ENCODE results near the gene PRPF40B.
"Not testable (repeated sequence)": the region's sequence is repeated elsewhere in the genome, so short reads cannot be mapped to it uniquely, and the experiment has no call there.

Gene PRPF40B

GRCh38 chr12:49585477-49586459, 37.6 kb upstream of the PRPF40B start:
- Histone ChIP-seq H3K36me3 (ENCODE audit: control insufficient read depth in 5 of 5, insufficient read depth in 5 of 5, low read length in 5 of 5) (peaks cover 0 to 12% (median 8%) of the 10 kb centered on the region in 5 donors), H3K9ac (ENCODE audit: low read length in 5 of 5) (no peak overlapping the region), H3K9me3 (ENCODE audit: control insufficient read depth in 5 of 5, low read length in 5 of 5) (no peaks in the 10 kb centered on the region), H3K27me3 (ENCODE audit: control insufficient read depth in 5 of 5, insufficient read depth in 4 of 5, low read length in 5 of 5) (no peaks in the 10 kb centered on the region), H3K27ac (ENCODE audit: low read depth, low read length) (no peak overlapping the region), H3K4me3 (ENCODE audit: low read depth in 1 of 5, low read length in 5 of 5) (no peak overlapping the region), H3K4me1 (ENCODE audit: control insufficient read depth in 5 of 5, insufficient read depth in 5 of 5, low read length in 5 of 5) (peaks cover 4 to 48% (median 30%) of the 10 kb centered on the region in 5 donors)

GRCh38 chr12:49587174-49587908, 36.0 kb upstream of the PRPF40B start:
- Histone ChIP-seq H3K36me3 (ENCODE audit: control insufficient read depth in 5 of 5, insufficient read depth in 5 of 5, low read length in 5 of 5) (peaks cover 0 to 12% (median 8%) of the 10 kb centered on the region in 5 donors), H3K27ac (ENCODE audit: low read depth, low read length) (no peak overlapping the region), H3K27me3 (ENCODE audit: control insufficient read depth in 5 of 5, insufficient read depth in 4 of 5, low read length in 5 of 5) (no peaks in the 10 kb centered on the region)

GRCh38 chr12:49588281-49588680, 35.1 kb upstream of the PRPF40B start:
- H3K36me3 ChIP-seq (ENCODE audit: control insufficient read depth in 5 of 5, insufficient read depth in 5 of 5, low read length in 5 of 5) = peaks cover 0 to 12% (median 8%) of the 10 kb centered on the region in 5 donors

More at GRCh38 chr12:49587174-49587908, 36.0 kb upstream of the PRPF40B start:
- Histone ChIP-seq H3K9me3 (ENCODE audit: control insufficient read depth in 5 of 5, low read length in 5 of 5) (no peaks in the 10 kb centered on the region), H3K9ac (ENCODE audit: low read length in 5 of 5) (no peak overlapping the region), H3K4me1 (ENCODE audit: control insufficient read depth in 5 of 5, insufficient read depth in 5 of 5, low read length in 5 of 5) (peaks cover 4 to 42% (median 25%) of the 10 kb centered on the region in 5 donors), H3K4me3 (ENCODE audit: low read depth in 1 of 5, low read length in 5 of 5) (no peak overlapping the region)

GRCh38 chr12:49588721-49589516, 34.4 kb upstream of the PRPF40B start:
- Histone ChIP-seq H3K27ac (ENCODE audit: low read depth, low read length) (no peak overlapping the region), H3K9ac (ENCODE audit: low read length in 5 of 5) (peak overlapping the region in 1 of 5 donors; percentile 53), H3K4me1 (ENCODE audit: control insufficient read depth in 5 of 5, insufficient read depth in 5 of 5, low read length in 5 of 5) (peaks cover 4 to 27% (median 13%) of the 10 kb centered on the region in 5 donors)

More at GRCh38 chr12:49588281-49588680, 35.1 kb upstream of the PRPF40B start:
- H3K27me3 ChIP-seq (ENCODE audit: control insufficient read depth in 5 of 5, insufficient read depth in 4 of 5, low read length in 5 of 5) = no peaks in the 10 kb centered on the region
- H3K27ac ChIP-seq (ENCODE audit: low read depth, low read length) = no peak overlapping the region
- H3K4me1 ChIP-seq (ENCODE audit: control insufficient read depth in 5 of 5, insufficient read depth in 5 of 5, low read length in 5 of 5) = peaks cover 4 to 34% (median 17%) of the 10 kb centered on the region in 5 donors
- peak overlapping the region in 1 of 5 donors; percentile 53 for H3K9ac ChIP-seq (ENCODE audit: low read length in 5 of 5)
- H3K9me3 ChIP-seq (ENCODE audit: control insufficient read depth in 5 of 5, low read length in 5 of 5) = no peaks in the 10 kb centered on the region
- H3K4me3 ChIP-seq (ENCODE audit: low read depth in 1 of 5, low read length in 5 of 5) = no peak overlapping the region

GRCh38 chr12:49598527-49598926, 24.8 kb upstream of the PRPF40B start:
- Histone ChIP-seq H3K9me3 (ENCODE audit: control insufficient read depth in 5 of 5, low read length in 5 of 5) (no peaks in the 10 kb centered on the region), H3K9ac (ENCODE audit: low read length in 5 of 5) (no peak overlapping the region), H3K27me3 (ENCODE audit: control insufficient read depth in 5 of 5, insufficient read depth in 4 of 5, low read length in 5 of 5) (no peaks in the 10 kb centered on the region), H3K4me1 (ENCODE audit: control insufficient read depth in 5 of 5, insufficient read depth in 5 of 5, low read length in 5 of 5) (no peaks in the 10 kb centered on the region), H3K36me3 (ENCODE audit: control insufficient read depth in 5 of 5, insufficient read depth in 5 of 5, low read length in 5 of 5) (peaks cover 0 to 7% (median 5%) of the 10 kb centered on the region in 5 donors), H3K27ac (ENCODE audit: low read depth, low read length) (no peak overlapping the region), H3K4me3 (ENCODE audit: low read depth in 1 of 5, low read length in 5 of 5) (no peak overlapping the region)

More at GRCh38 chr12:49588721-49589516, 34.4 kb upstream of the PRPF40B start:
- H3K9me3 ChIP-seq (ENCODE audit: control insufficient read depth in 5 of 5, low read length in 5 of 5) = no peaks in the 10 kb centered on the region
- H3K4me3 ChIP-seq (ENCODE audit: low read depth in 1 of 5, low read length in 5 of 5) = no peak overlapping the region
- H3K36me3 ChIP-seq (ENCODE audit: control insufficient read depth in 5 of 5, insufficient read depth in 5 of 5, low read length in 5 of 5) = peaks cover 0 to 8% (median 5%) of the 10 kb centered on the region in 5 donors
- H3K27me3 ChIP-seq (ENCODE audit: control insufficient read depth in 5 of 5, insufficient read depth in 4 of 5, low read length in 5 of 5) = no peaks in the 10 kb centered on the region

- Histone ChIP-seq H3K27ac (ENCODE audit: low read depth, low read length) (no peak overlapping the region), H3K9ac (ENCODE audit: low read length in 5 of 5) (no peak overlapping the region), H3K36me3 (ENCODE audit: control insufficient read depth in 5 of 5, insufficient read depth in 5 of 5, low read length in 5 of 5) (peaks cover 0 to 7% (median 5%) of the 10 kb centered on the region in 5 donors), H3K4me3 (ENCODE audit: low read depth in 1 of 5, low read length in 5 of 5) (no peak overlapping the region), H3K9me3 (ENCODE audit: control insufficient read depth in 5 of 5, low read length in 5 of 5) (no peaks in the 10 kb centered on the region), H3K27me3 (ENCODE audit: control insufficient read depth in 5 of 5, insufficient read depth in 4 of 5, low read length in 5 of 5) (no peaks in the 10 kb centered on the region), H3K4me1 (ENCODE audit: control insufficient read depth in 5 of 5, insufficient read depth in 5 of 5, low read length in 5 of 5) (no peaks in the 10 kb centered on the region)
Observed at GRCh38 chr12:49599961-49600360, 23.4 kb upstream of the PRPF40B start.

- H3K4me1 ChIP-seq (ENCODE audit: control insufficient read depth in 5 of 5, insufficient read depth in 5 of 5, low read length in 5 of 5) = peaks cover 0 to 26% (median 15%) of the 10 kb centered on the region in 5 donors
- H3K27ac ChIP-seq (ENCODE audit: low read depth, low read length) = no peak overlapping the region
- peaks cover 0 to 7% (median 4%) of the 10 kb centered on the region in 5 donors for H3K36me3 ChIP-seq (ENCODE audit: control insufficient read depth in 5 of 5, insufficient read depth in 5 of 5, low read length in 5 of 5)
- H3K4me3 ChIP-seq (ENCODE audit: low read depth in 1 of 5, low read length in 5 of 5) = no peak overlapping the region
- no peak overlapping the region for H3K9ac ChIP-seq (ENCODE audit: low read length in 5 of 5)
- no peaks in the 10 kb centered on the region for H3K9me3 ChIP-seq (ENCODE audit: control insufficient read depth in 5 of 5, low read length in 5 of 5)
- no peaks in the 10 kb centered on the region for H3K27me3 ChIP-seq (ENCODE audit: control insufficient read depth in 5 of 5, insufficient read depth in 4 of 5, low read length in 5 of 5)
Observed at GRCh38 chr12:49603721-49604120, 19.6 kb upstream of the PRPF40B start.

- Histone ChIP-seq H3K36me3 (ENCODE audit: control insufficient read depth in 5 of 5, insufficient read depth in 5 of 5, low read length in 5 of 5) (peaks cover 0 to 7% (median 4%) of the 10 kb centered on the region in 5 donors), H3K9ac (ENCODE audit: low read length in 5 of 5) (no peak overlapping the region), H3K9me3 (ENCODE audit: control insufficient read depth in 5 of 5, low read length in 5 of 5) (no peaks in the 10 kb centered on the region), H3K27ac (ENCODE audit: low read depth, low read length) (no peak overlapping the region), H3K27me3 (ENCODE audit: control insufficient read depth in 5 of 5, insufficient read depth in 4 of 5, low read length in 5 of 5) (no peaks in the 10 kb centered on the region), H3K4me1 (ENCODE audit: control insufficient read depth in 5 of 5, insufficient read depth in 5 of 5, low read length in 5 of 5) (peaks cover 4 to 36% (median 26%) of the 10 kb centered on the region in 5 donors), H3K4me3 (ENCODE audit: low read depth in 1 of 5, low read length in 5 of 5) (no peak overlapping the region)
Observed at GRCh38 chr12:49604856-49605255, 18.5 kb upstream of the PRPF40B start.

GRCh38 chr12:49605539-49605938, 17.8 kb upstream of the PRPF40B start, which contains the start of gene FAM186B:
TSS of gene FAM186B (minus strand) at chr12:49605639. CDS start at chr12:49605477, 162 bp downstream.
- not testable (repeated sequence) for H3K27ac ChIP-seq (ENCODE audit: low read depth, low read length); H3K4me3 ChIP-seq (ENCODE audit: low read depth in 1 of 5, low read length in 5 of 5); H3K27me3 ChIP-seq (ENCODE audit: control insufficient read depth in 5 of 5, insufficient read depth in 4 of 5, low read length in 5 of 5); H3K9ac ChIP-seq (ENCODE audit: low read length in 5 of 5); H3K36me3 ChIP-seq (ENCODE audit: control insufficient read depth in 5 of 5, insufficient read depth in 5 of 5, low read length in 5 of 5); H3K9me3 ChIP-seq (ENCODE audit: control insufficient read depth in 5 of 5, low read length in 5 of 5)
- H3K4me1 ChIP-seq (ENCODE audit: control insufficient read depth in 5 of 5, insufficient read depth in 5 of 5, low read length in 5 of 5) = peaks cover 4 to 36% (median 26%) of the 10 kb centered on the region in 5 donors

Data from subcutaneous abdominal adipose tissue (tissue), 5 donors.